ENCODE results near the gene TCF25.

- TF ChIP-seq ZNF317 (CRISPR knock-in tag; IDR thresholded peaks at IDR 0.05; ENCODE audit: borderline replicate concordance, low read depth), result no peak
- TF ChIP-seq CTCF (IDR thresholded peaks at IDR 0.05), result no peak
Measured at GRCh38 chr16:89842471-89843408, 30.7 kb upstream of the TCF25 start.
